ENCODE data around the gene APRT. TPM values are rescaled to one million over a fixed set of nuclear protein-coding genes. Genes with fewer than 3 reads are reported as not detected.

APRT gene
- total RNA-seq, 1 donor from 2014 or later = 198 TPM

GRCh38 chr16:88762941-88763340, 48.8 kb downstream of the APRT start:
- CTCF ChIA-PET = interaction anchor here (1.1 to 1.6 kb wide), 2 partner anchors 14 to 25 kb away, joined by 3 to 7 read pairs; no protein-coding TSS in a partner anchor
- POLR2A ChIA-PET = no interaction called here
- H3K4me3 Mint-ChIP-seq = no peak overlapping the region
- ATAC-seq (ENCODE audit: low read depth) (no peak), DNase-seq (no peak)
- no peak for TF ChIP-seq CTCF (IDR thresholded peaks at IDR 0.05)
- intact Hi-C loops (cut with micrococcal nuclease) = no loop called here
- no peak overlapping the region for H3K27ac Mint-ChIP-seq
- H3K27me3 Mint-ChIP-seq = no peaks in the 10 kb centered on the region
- H3K4me1 Mint-ChIP-seq = peaks cover 42% of the 10 kb centered on the region
- peaks cover 10% of the 10 kb centered on the region for H3K36me3 Mint-ChIP-seq (ENCODE audit: low read depth)
- H3K9me3 Mint-ChIP-seq = no peaks in the 10 kb centered on the region

GRCh38 chr16:88762258-88762870, 49.4 kb downstream of the APRT start:
- Mint-ChIP-seq H3K9me3 (no peaks in the 10 kb centered on the region), H3K36me3 (ENCODE audit: low read depth) (peaks cover 10% of the 10 kb centered on the region), H3K4me1 (peaks cover 36% of the 10 kb centered on the region), H3K4me3 (no peak overlapping the region), H3K27ac (no peak overlapping the region), H3K27me3 (no peaks in the 10 kb centered on the region)
- ChIA-PET POLR2A (interaction anchor here (0.5 to 0.6 kb wide), 2 partner anchors 149 to 419 kb away, joined by 3 read pairs; no protein-coding TSS in a partner anchor), CTCF (interaction anchor here (1.1 kb wide), 1 partner anchor 13 kb away, joined by 3 read pairs; no protein-coding TSS in a partner anchor)
- ATAC-seq (ENCODE audit: low read depth) = no peak
- DNase-seq = no peak
- intact Hi-C loops (cut with micrococcal nuclease) = no loop called here
- no peak for TF ChIP-seq CTCF (IDR thresholded peaks at IDR 0.05)

- ATAC-seq (ENCODE audit: low read depth) (no peak), DNase-seq (no peak)
- no peak overlapping the region for H3K4me3 Mint-ChIP-seq
- H3K9me3 Mint-ChIP-seq = no peaks in the 10 kb centered on the region
- H3K27ac Mint-ChIP-seq = no peak overlapping the region
- peaks cover 31% of the 10 kb centered on the region for H3K4me1 Mint-ChIP-seq
- ChIA-PET POLR2A (interaction anchor here (0.5 to 0.6 kb wide), 2 partner anchors 150 to 420 kb away, joined by 3 read pairs; no protein-coding TSS in a partner anchor), CTCF (no interaction called here)
- intact Hi-C loops (cut with micrococcal nuclease) = no loop called here
- H3K27me3 Mint-ChIP-seq = no peaks in the 10 kb centered on the region
- H3K36me3 Mint-ChIP-seq (ENCODE audit: low read depth) = peaks cover 10% of the 10 kb centered on the region
- no peak for TF ChIP-seq CTCF (IDR thresholded peaks at IDR 0.05)
Measured at GRCh38 chr16:88761830-88762229, 49.9 kb downstream of the APRT start.

GRCh38 chr16:88761143-88761534, 50.6 kb downstream of the APRT start:
- Mint-ChIP-seq H3K9me3 (no peaks in the 10 kb centered on the region), H3K27ac (no peak overlapping the region), H3K4me3 (no peak overlapping the region), H3K27me3 (no peaks in the 10 kb centered on the region), H3K36me3 (ENCODE audit: low read depth) (peaks cover 10% of the 10 kb centered on the region), H3K4me1 (peaks cover 24% of the 10 kb centered on the region)
- ChIA-PET POLR2A (interaction anchor here (0.6 kb wide), 1 partner anchor 26 kb away, joined by 3 read pairs; no protein-coding TSS in a partner anchor), CTCF (no interaction called here)
- DNase-seq (no peak), ATAC-seq (ENCODE audit: low read depth) (no peak)
- no peak for TF ChIP-seq CTCF (IDR thresholded peaks at IDR 0.05)
- intact Hi-C loops (cut with micrococcal nuclease) = no loop called here

GRCh38 chr16:88760424-88761142, 51.1 kb downstream of the APRT start:
- no peaks in the 10 kb centered on the region for H3K27me3 Mint-ChIP-seq
- no peak overlapping the region for H3K4me3 Mint-ChIP-seq
- POLR2A ChIA-PET = interaction anchor here (0.6 kb wide), 2 partner anchors 9 to 27 kb away, joined by 3 read pairs; no protein-coding TSS in a partner anchor
- no peak for ATAC-seq (ENCODE audit: low read depth)
- no peak for TF ChIP-seq CTCF (IDR thresholded peaks at IDR 0.05)
- peaks cover 10% of the 10 kb centered on the region for H3K36me3 Mint-ChIP-seq (ENCODE audit: low read depth)
- H3K4me1 Mint-ChIP-seq = peaks cover 20% of the 10 kb centered on the region
- intact Hi-C loops (cut with micrococcal nuclease) = no loop called here
- CTCF ChIA-PET = interaction anchor here (2.2 kb wide), 1 partner anchor 23 kb away, joined by 11 read pairs; no protein-coding TSS in a partner anchor
- H3K9me3 Mint-ChIP-seq = no peaks in the 10 kb centered on the region
- no peak overlapping the region for H3K27ac Mint-ChIP-seq
- no peak for DNase-seq

All from activated B cell treated with CpG ODN at 0.5 μM for 24 hours (primary cell).